PC-9 (cell line): ENCODE results near the gene FUS.

Experiments used
- CTCF ChIP-seq: fragments of 200-600 bp; sonication (generic); conservative IDR thresholded peaks from 2 replicates; pipeline ENCODE4 v1.6.1; 2017; ENCODE audit warnings: mixed run types, antibody characterized with exemption, mild to moderate bottlenecking, moderate library complexity
- EZH2 ChIP-seq: fragments of 200-600 bp; sonication (generic); IDR thresholded peaks from 2 replicates; pipeline ENCODE4 v1.8.0; 2017; ENCODE audit warnings: antibody characterized with exemption, low read depth

- TF ChIP-seq CTCF (no peak), EZH2 (no peak)
Observed at GRCh38 chr16:31221357-31222160, 41.6 kb downstream of the FUS start.
